Memory B cell (primary cell): ENCODE results near the gene TRPV5.
A peak's percentile ranks its signal among the peaks of the same experiment; 100 is the strongest.

Experiments used
- ATAC-seq: fragments of 150-1000 bp; cut with Tn5 transposase; 2 replicates; pipeline ENCODE4 v1.10.0; 2021; ENCODE audit warnings: low read depth, mild to moderate bottlenecking, moderate library complexity
- DNase-seq, 2 donors: peaks; one replicate each; pipeline ENCODE4 v3.0.0; 2022; ENCODE audit warnings: low spot score in 2 of 2
- H3K27ac Mint-ChIP-seq: one replicate; pipeline ENCODE4 v1.8.0; 2022; ENCODE audit warnings: mild to moderate bottlenecking, moderate library complexity, mixed read lengths
- H3K27me3 Mint-ChIP-seq: one replicate; pipeline ENCODE4 v1.8.0; 2022; ENCODE audit warnings: mixed read lengths
- H3K36me3 Mint-ChIP-seq: one replicate; pipeline ENCODE4 v1.8.0; 2022; ENCODE audit warnings: mild to moderate bottlenecking, mixed read lengths
- H3K4me1 Mint-ChIP-seq: one replicate; pipeline ENCODE4 v1.8.0; 2022; ENCODE audit warnings: mixed read lengths
- H3K4me3 Mint-ChIP-seq: one replicate; pipeline ENCODE4 v1.8.0; 2022; ENCODE audit warnings: mild to moderate bottlenecking, moderate library complexity, mixed read lengths
- H3K9me3 Mint-ChIP-seq: one replicate; pipeline ENCODE4 v1.8.0; 2022; ENCODE audit warnings: mixed read lengths

The TRPV5 gene

DNA sequence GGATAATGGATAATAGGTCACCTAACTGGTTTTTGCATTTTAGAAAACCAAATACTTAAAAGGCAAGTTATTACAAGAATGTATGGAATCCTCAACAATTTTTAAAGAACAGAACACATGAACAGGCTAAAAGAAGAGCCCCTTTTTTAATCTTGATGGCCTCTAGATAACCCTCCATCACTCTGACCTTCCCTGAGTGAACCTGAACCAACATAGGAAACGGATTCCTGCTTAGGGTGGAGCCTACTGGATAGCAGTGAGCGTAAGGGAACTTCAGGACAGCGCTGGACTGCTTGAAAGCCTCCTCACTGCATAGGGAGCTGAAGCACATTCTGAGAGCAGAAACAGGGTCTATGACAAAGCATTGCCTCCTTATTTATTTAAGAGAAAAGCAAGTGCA, 20.5 kb downstream of the TRPV5 start:
- no peaks in the 10 kb centered on the region for H3K4me1 Mint-ChIP-seq
- no peak for ATAC-seq
- no peaks in the 10 kb centered on the region for H3K36me3 Mint-ChIP-seq
- no peaks in the 10 kb centered on the region for H3K9me3 Mint-ChIP-seq
- peaks cover 13% of the 10 kb centered on the region for H3K27me3 Mint-ChIP-seq
- H3K27ac Mint-ChIP-seq, result no peak overlapping the region
- no peak overlapping the region for H3K4me3 Mint-ChIP-seq
- DNase-seq, result no peak

DNA sequence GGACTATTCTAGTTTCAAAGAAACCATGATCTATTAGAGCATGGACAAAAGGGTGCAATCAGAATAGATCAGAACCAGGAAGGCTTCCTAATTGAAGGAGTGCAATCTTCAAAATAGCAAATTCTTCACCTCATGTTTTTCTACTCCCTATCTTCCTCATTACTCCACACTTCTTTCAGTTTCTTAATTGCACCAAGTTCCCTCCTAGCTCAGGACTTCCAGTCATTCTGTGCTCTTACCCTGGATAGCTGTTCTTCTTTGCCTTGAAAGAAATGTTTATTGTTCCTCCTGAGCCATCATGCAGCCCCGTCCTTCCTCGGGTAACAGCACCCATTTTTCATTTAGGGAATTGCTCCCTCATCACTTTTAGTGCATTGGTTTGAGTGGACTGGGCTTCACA, 23.1 kb downstream of the TRPV5 start:
- ATAC-seq, result no peak
- no peak for DNase-seq
- H3K9me3 Mint-ChIP-seq, result peaks cover 3% of the 10 kb centered on the region
- H3K27ac Mint-ChIP-seq, result no peak overlapping the region
- H3K27me3 Mint-ChIP-seq, result peaks cover 13% of the 10 kb centered on the region
- H3K4me1 Mint-ChIP-seq, result no peaks in the 10 kb centered on the region
- no peaks in the 10 kb centered on the region for H3K36me3 Mint-ChIP-seq
- no peak overlapping the region for H3K4me3 Mint-ChIP-seq

DNA sequence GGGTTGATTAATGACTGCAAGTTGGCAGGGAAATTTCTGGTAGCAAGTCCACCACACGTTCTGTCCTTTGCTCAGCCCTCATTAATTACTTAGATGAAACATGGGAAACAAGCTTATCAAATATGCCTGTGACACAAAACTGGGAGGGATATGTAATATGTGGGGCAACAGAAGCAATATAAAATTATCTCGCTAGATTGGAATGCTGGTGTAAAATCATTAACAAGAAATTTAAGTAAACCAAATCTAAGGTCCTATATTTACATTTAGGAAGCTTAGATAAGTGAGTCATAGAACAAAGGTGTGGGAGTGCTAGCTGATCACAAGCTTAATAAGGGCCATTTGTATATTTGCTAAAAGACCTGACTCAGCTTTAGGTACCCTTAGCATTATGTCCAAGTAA, 23.5 kb downstream of the TRPV5 start:
- Mint-ChIP-seq H3K27me3 (peaks cover 13% of the 10 kb centered on the region), H3K4me1 (no peaks in the 10 kb centered on the region), H3K9me3 (peaks cover 3% of the 10 kb centered on the region), H3K36me3 (no peaks in the 10 kb centered on the region), H3K27ac (no peak overlapping the region), H3K4me3 (no peak overlapping the region)
- DNase-seq (no peak), ATAC-seq (no peak)

DNA sequence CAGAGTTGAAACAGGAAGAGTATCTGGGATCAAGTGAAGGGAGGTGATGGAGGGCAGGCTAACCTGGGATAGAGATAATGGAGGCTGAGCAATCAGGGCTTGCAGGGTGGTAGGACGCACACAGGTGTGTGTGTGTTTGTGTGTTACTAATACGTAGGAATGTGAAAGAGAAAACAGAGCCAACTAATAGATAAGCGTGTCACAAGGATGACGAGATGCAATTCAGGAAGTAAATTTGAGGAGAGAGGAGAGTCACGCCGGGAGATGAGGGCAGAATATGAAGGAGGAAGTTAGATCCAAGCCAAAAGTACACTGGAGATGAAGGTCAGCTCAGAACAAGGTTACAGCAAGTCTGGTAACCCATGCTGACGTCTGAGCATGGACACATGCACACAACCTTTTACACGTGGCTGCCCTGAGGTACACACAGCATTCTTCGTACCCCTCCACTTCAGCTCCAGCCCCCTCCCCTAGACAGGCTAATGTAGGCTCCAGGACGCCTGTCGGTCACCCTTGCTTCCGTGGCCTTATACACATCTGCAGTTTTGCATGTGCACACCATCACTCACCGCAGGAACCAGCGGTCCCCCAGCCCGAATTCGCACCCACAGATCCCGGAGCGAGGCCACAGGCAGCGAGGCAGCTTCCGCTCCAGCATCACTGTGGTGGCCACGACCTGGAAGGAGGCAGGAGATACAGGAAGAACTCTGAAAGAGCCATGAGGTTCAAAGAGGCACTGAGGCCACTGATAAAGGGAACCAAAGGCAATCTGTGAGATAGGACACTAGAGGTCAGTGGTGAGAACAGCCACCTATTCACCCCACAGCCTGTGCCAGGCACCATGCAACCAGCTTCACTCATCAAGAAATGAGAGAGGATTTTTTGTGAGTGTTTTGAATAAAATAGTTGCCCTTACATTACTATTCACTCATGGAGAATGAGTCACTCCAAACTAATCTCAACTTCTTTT, 24.3 kb downstream of the TRPV5 start:
- peaks cover 3% of the 10 kb centered on the region for H3K9me3 Mint-ChIP-seq
- DNase-seq (peak in 1 of 2 donors; percentile 9), ATAC-seq (peak; percentile 76)

DNA sequence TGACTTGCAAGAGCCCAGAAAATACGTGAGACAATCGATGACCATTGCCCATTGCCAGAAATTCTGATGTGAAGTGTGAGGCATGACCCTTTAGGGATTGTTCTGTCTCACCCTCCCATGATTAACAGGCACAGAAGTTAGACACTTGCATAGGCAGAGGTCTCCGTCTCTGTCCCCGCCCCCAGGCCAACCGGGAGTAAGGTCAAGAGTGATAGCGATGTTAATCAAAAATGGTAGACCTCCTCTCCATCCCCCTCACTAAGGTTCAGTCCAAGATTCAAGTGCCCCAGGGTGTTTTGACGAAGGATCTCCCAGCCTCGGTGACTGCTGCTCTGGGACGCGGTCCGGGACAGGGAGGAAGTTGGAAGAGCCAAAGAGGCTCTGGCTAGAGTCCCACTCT, 25.3 kb downstream of the TRPV5 start:
- Mint-ChIP-seq H3K4me3 (no peak overlapping the region), H3K36me3 (no peaks in the 10 kb centered on the region), H3K9me3 (peaks cover 3% of the 10 kb centered on the region), H3K27me3 (peaks cover 11% of the 10 kb centered on the region), H3K4me1 (no peaks in the 10 kb centered on the region), H3K27ac (no peak overlapping the region)
- ATAC-seq, result no peak
- DNase-seq, result no peak

More for the DNA sequence above, 24.3 kb downstream of the TRPV5 start:
- Mint-ChIP-seq H3K4me3 (no peak overlapping the region), H3K27me3 (peaks cover 13% of the 10 kb centered on the region), H3K27ac (no peak overlapping the region), H3K4me1 (no peaks in the 10 kb centered on the region), H3K36me3 (no peaks in the 10 kb centered on the region)

DNA sequence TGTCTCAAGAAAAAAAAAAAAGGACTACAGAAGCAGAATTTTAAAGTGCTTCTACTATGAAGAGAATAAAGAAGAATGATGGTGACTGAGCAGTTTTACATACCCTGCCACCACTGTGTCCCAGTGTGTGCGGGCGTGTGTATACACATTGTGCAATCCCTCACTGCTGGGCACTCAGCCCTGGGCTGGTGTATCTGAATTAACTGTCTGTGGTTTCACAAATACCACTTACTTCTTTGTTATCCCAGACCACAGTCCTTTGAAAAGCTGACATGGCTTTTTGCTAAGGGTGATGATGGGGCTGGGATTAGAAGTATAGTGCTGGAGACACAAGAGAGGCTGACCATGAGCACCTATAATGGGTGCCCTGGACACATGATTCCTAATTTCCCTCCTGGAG, 26.9 kb downstream of the TRPV5 start:
- ATAC-seq, result no peak

DNA sequence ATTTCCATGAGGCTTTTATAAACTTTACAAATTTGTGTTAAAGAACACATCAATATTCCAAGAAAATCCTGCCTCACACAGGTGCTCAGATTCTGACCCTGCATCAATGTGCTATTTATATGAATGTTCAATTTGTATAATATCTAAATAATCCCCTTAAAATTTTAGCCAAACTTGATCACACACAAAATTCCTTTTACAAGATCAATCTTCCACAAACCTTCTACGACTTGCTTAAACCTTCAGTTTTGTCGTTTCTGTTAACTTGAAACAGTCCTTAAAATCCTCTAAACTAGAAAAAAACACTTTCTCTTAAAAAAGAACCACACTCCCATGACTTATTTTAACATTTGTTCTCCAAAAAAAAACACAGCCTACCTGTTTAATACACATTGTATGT, 27.8 kb downstream of the TRPV5 start:
- no peaks in the 10 kb centered on the region for H3K4me1 Mint-ChIP-seq
- no peak for DNase-seq
- no peak overlapping the region for H3K4me3 Mint-ChIP-seq
- peaks cover 4% of the 10 kb centered on the region for H3K9me3 Mint-ChIP-seq
- ATAC-seq, result no peak
- H3K27me3 Mint-ChIP-seq, result peaks cover 7% of the 10 kb centered on the region
- peaks cover 2% of the 10 kb centered on the region for H3K36me3 Mint-ChIP-seq
- H3K27ac Mint-ChIP-seq, result no peak overlapping the region

More for the DNA sequence above, 26.9 kb downstream of the TRPV5 start:
- Mint-ChIP-seq H3K27ac (no peak overlapping the region), H3K36me3 (peaks cover 2% of the 10 kb centered on the region), H3K4me3 (no peak overlapping the region), H3K27me3 (peaks cover 11% of the 10 kb centered on the region), H3K9me3 (peaks cover 4% of the 10 kb centered on the region), H3K4me1 (no peaks in the 10 kb centered on the region)
- no peak for DNase-seq

DNA sequence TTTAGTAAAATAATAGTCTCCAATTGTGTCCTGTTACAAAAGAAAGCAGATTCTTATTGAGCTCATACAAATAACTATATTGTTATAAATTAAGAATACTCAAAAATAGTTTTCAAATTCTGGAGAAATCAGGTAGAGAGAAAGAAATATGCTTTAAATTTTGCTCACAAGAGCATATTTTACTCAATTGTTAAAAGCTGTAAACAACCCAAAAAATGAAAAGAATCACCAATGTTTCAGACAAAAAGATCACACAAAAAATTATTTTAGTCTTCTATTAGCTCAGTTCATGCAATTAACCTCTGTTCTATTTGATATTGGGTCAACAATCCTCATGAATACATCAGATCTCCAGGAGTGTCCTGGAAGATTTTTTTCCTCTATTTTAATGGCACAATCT, 29.4 kb downstream of the TRPV5 start:
- Mint-ChIP-seq H3K27me3 (peaks cover 10% of the 10 kb centered on the region), H3K36me3 (peaks cover 2% of the 10 kb centered on the region), H3K4me3 (no peak overlapping the region), H3K27ac (no peak overlapping the region), H3K4me1 (peaks cover 3% of the 10 kb centered on the region), H3K9me3 (peaks cover 4% of the 10 kb centered on the region)
- no peak for ATAC-seq
- DNase-seq, result no peak

DNA sequence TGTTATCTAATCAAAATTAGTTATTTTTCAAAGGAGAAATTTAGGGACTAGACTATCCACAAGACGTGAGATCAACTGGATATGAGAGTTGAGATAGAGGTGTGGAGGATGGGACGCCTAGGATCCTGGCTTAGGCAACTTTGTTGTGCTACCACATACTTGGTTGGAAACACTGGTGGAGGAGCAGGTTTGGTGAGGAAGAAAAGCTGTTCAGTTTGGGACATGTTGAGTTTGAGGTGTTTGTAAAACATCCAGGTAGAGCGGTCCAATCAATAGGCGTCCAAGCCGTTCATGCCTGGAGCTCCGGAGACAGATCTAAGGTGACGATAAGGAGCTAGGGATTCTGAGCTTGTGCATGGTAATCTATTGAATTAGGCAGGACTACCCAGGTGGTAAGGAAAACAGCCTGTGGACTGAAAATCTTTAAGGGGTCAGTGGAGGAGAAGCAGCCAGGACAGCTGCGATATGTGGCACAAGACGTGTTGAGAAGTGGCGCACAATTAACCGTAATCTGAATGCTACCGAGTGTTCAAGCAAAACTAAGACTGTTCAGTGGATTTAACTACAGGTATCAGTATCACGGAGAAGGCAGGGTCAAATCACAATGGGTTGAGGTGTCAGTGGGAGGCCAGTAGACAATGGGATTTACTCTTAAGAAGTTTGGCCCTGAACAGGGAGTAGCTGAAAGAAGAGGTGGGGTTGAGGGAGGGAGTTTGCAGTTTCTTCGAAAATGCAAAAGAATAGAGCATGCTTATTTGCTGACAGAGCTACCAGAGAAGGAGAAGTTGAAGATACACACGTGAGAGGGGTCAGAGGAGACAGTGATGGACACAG, 31.9 kb downstream of the TRPV5 start:
- Mint-ChIP-seq H3K27ac (no peak overlapping the region), H3K36me3 (peaks cover 2% of the 10 kb centered on the region), H3K9me3 (peaks cover 4% of the 10 kb centered on the region), H3K4me1 (peaks cover 3% of the 10 kb centered on the region), H3K4me3 (no peak overlapping the region), H3K27me3 (peaks cover 14% of the 10 kb centered on the region)
- no peak for ATAC-seq
- no peak for DNase-seq

DNA sequence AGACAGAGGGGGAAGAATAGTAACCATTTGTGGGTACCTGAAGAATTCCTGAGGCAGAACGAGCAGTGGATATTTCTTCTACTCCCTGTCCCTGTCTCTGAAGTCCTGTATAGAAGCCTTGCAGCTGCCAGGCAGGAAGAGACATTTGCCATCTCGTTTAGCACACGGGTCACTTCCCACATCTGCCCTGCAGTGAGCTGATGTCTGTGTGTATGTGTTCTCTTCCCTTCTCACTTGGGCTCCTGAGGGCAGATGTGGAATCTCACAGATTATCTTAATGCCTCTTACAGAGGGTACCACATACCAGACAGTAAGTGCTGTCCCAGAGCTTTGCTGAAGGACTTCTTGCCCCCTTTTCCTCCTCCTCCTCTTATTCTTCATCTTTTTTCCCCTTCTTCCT, 33.9 kb downstream of the TRPV5 start:
- H3K4me3 Mint-ChIP-seq, result no peak overlapping the region
- H3K4me1 Mint-ChIP-seq, result peaks cover 3% of the 10 kb centered on the region
- H3K27ac Mint-ChIP-seq, result no peak overlapping the region
- peaks cover 2% of the 10 kb centered on the region for H3K9me3 Mint-ChIP-seq
- no peak for ATAC-seq
- DNase-seq, result no peak
- peaks cover 20% of the 10 kb centered on the region for H3K27me3 Mint-ChIP-seq
- H3K36me3 Mint-ChIP-seq, result peaks cover 2% of the 10 kb centered on the region

DNA sequence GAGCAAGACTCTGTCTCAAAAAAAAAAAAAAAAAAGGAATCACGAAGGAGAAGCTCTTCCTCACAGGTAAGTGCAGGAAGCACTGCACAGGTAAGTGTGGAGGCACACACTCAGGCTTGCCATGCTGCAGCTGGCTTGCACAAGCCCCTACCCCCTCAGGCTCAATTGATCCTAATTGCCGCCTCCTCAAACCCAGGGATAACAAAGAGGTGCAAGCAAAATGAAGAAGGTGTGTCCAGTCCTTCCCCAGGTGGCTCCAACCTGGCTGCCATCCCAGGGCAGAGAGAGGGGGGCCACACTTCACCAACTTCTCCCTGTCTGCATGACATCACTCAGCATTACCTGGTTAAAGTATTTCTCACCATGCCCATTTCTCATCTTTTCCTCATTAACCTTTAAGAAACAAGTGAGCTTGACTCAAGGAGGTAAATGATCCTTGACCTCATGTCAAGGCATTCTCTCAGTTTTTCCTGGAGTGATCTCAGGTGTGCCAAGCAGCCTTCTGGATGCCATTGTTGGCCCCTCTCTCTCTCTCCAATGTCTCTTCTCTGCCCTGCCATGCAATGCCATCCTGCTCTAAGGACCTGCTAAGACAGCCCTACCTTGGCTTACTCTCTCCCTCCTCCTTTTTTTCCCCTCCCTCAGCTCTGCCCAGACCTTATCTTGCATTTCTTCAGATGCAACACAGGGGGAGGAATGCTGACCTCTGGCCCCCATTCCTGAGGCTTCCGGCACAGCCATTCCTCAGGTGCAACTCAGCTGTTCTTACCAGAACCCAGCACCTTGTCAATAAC, 35.0 kb downstream of the TRPV5 start:
- ATAC-seq, result no peak
- no peak overlapping the region for H3K27ac Mint-ChIP-seq

DNA sequence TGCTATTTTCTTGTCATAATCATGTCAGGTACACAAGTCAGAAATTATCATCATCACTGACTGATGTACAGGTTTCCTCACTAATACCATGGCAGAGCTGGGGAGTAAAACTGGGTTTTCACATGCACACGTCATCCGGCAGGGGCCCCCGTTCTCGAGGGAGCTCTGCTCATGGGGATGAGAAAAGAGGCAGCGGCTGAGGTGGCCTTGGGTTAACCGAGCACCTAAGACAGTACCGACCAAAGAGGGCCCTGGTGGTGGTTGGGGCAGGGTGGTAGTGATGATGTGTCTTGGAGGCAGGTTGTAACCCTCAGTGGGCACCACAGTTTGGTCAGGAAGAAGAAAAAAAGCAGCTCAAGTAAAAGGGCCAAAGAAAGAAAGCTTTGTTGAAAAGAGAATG, 35.9 kb downstream of the TRPV5 start:
- Mint-ChIP-seq H3K4me1 (peaks cover 3% of the 10 kb centered on the region), H3K9me3 (no peaks in the 10 kb centered on the region), H3K36me3 (no peaks in the 10 kb centered on the region), H3K4me3 (no peak overlapping the region), H3K27me3 (peaks cover 23% of the 10 kb centered on the region), H3K27ac (no peak overlapping the region)
- ATAC-seq (no peak), DNase-seq (no peak)

More for the DNA sequence above, 35.0 kb downstream of the TRPV5 start:
- Mint-ChIP-seq H3K36me3 (peaks cover 2% of the 10 kb centered on the region), H3K4me1 (peaks cover 3% of the 10 kb centered on the region), H3K4me3 (no peak overlapping the region), H3K9me3 (peaks cover 2% of the 10 kb centered on the region), H3K27me3 (peaks cover 23% of the 10 kb centered on the region)
- DNase-seq, result no peak

DNA sequence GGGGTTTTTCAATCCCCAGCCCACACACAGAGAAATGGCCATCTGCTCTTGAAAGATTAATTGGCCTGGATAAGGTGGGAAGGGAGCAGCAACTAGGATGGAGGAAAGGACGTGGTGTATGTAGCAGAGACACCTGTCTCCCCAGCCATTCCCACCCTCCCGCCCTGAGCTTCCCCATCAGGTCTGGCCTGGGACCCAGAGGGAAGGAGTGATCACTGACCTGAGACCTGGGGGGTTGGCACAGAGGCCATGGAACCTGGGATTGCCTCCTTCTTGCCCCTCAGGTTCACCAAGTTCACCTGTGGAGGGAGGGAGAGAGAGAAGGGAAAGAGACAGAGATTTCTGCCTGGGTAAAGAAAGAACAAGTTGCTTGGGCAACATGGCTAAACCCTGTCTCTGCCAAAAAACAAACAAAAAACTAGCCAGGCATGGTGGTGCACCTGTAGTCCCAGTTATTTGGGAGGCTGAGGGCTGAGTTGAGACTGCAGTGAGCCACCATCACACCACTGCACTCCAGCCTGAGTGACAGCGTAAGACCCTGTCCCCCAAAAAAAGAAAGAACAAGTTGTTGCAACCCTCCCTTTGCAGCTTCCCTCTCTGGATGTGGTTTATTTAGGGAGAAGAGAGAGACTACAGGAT, 36.7 kb downstream of the TRPV5 start:
- Mint-ChIP-seq H3K4me1 (peaks cover 3% of the 10 kb centered on the region), H3K27me3 (peaks cover 24% of the 10 kb centered on the region), H3K4me3 (no peak overlapping the region), H3K9me3 (no peaks in the 10 kb centered on the region), H3K36me3 (no peaks in the 10 kb centered on the region), H3K27ac (no peak overlapping the region)
- DNase-seq (no peak), ATAC-seq (no peak)
